BJ (cell line): Measurements from ENCODE around the gene OR4D1. TPM values are rescaled to one million over a fixed set of nuclear protein-coding genes. Genes with fewer than 3 reads are reported as not detected.

ENCODE experiments used
- CTCF ChIA-PET: fragments of 350-600 bp; formaldehyde crosslinking; extraction: SDS; loops from one replicate; lab custom pipeline; 2021; ENCODE audit warnings: antibody characterized with exemption, inconsistent platforms; lab: Yijun Ruan, JAX
- POLR2A ChIA-PET: fragments of 300-600 bp; sonication (Branson Sonifier 250); formaldehyde crosslinking; extraction: SDS; loops from one replicate; lab custom pipeline; 2021; ENCODE audit warnings: antibody characterized with exemption; lab: Charles Lee
- DNase-seq: peaks from one replicate; pipeline ENCODE4 v3.0.0-alpha.2; 2011; ENCODE audit warnings: low read depth
- H3K27me3 ChIP-seq: 2 replicates; pipeline ENCODE4 v1.6.0; 2011; ENCODE audit warnings: low read length; ENCODE audit not compliant: control insufficient read depth, insufficient read depth
- H3K36me3 ChIP-seq: 2 replicates; pipeline ENCODE4 v1.5.1; 2011; ENCODE audit warnings: low read length; ENCODE audit not compliant: control insufficient read depth, insufficient read depth
- H3K4me3 ChIP-seq: 2 replicates; pipeline ENCODE4 v1.5.1; 2011; ENCODE audit warnings: low read depth, mild to moderate bottlenecking, control low read depth, low read length
- CTCF ChIP-seq: IDR thresholded peaks from 2 replicates; pipeline ENCODE4 v1.5.1; 2011; ENCODE audit warnings: low read depth, mild to moderate bottlenecking, control low read depth, inconsistent platforms, low read length, moderate library complexity; ENCODE audit not compliant: insufficient read depth
- polyA plus RNA-seq: library from polyadenylated mRNA; depleted of rRNA; stranded (reverse); fragments of >200 nt; gene quantifications from 2 replicates; pipeline ENCODE4 v1.2.3, GENCODE V29; 2011; rRNA removed

The OR4D1 gene
- polyA plus RNA-seq, 1 experiment: not detected

GRCh38 chr17:58208344-58208743 lies 60.2 kb downstream of the OR4D1 start:
- Histone ChIP-seq H3K4me3 (no peak overlapping the region), H3K36me3 (peaks cover 6% of the 10 kb centered on the region), H3K27me3 (no peaks in the 10 kb centered on the region)
- no peak for TF ChIP-seq CTCF
- no peak for DNase-seq
- ChIA-PET POLR2A (no interaction called here), CTCF (interaction anchor here (1.5 kb wide), 1 partner anchor 18 kb away, joined by 3 read pairs; no protein-coding TSS in a partner anchor)

Other genes with a start within 250 kb of the OR4D1 start
- gene CUEDC1, start 193.0 kb upstream of the OR4D1 start, polyA plus RNA-seq: 27.3 and 48.5 TPM in 2 replicates
- 27.3 and 30.2 TPM in 2 replicates for gene VEZF1, start 160.1 kb upstream of the OR4D1 start, polyA plus RNA-seq
- gene SRSF1, start 141.1 kb upstream of the OR4D1 start, polyA plus RNA-seq: 222 and 236 TPM in 2 replicates
- 13.1 and 16.9 TPM in 2 replicates for gene DYNLL2, start 65.0 kb upstream of the OR4D1 start, polyA plus RNA-seq
- gene OR4D2, start 18.6 kb downstream of the OR4D1 start, polyA plus RNA-seq: not detected in 2 replicates
- gene EPX, start 44.3 kb downstream of the OR4D1 start, polyA plus RNA-seq: not detected in 2 replicates
- gene MKS1, start 70.9 kb downstream of the OR4D1 start, polyA plus RNA-seq: 11.6 and 14.1 TPM in 2 replicates
- gene LPO, start 90.2 kb downstream of the OR4D1 start, polyA plus RNA-seq: 0.06 and 0.07 TPM in 2 replicates
- not detected in 2 replicates for gene MPO, start 132.6 kb downstream of the OR4D1 start, polyA plus RNA-seq
- gene TSPOAP1, start 180.4 kb downstream of the OR4D1 start, polyA plus RNA-seq: 3.9 and 5.6 TPM in 2 replicates
- gene SUPT4H1, start 203.8 kb downstream of the OR4D1 start, polyA plus RNA-seq: 145 and 215 TPM in 2 replicates